ENCODE results near the gene RALGAPB.

Gene RALGAPB

DNA sequence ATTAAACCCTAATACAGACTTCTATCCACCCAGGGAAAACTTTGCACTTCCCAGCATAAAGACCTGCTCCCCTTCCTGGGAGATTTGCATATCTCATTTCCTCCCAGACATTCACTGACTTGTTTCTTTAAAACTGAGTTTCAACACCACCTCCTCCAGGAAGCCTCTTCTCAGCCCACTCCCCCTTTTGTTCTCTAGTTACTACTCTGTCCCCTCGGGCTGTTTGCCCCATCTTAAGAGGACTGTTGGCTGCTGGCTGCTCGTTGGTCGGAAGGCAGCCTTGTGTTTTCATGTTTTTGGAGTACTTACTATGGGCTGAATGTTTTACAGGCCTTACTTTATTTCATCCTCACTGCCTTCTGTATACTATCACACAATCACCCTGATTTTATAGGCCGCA is 135.5 kb downstream of the RALGAPB start:
- DNase-seq (ENCODE audit: low read depth in 2 of 3, low spot score in 2 of 3), result no peak

DNA sequence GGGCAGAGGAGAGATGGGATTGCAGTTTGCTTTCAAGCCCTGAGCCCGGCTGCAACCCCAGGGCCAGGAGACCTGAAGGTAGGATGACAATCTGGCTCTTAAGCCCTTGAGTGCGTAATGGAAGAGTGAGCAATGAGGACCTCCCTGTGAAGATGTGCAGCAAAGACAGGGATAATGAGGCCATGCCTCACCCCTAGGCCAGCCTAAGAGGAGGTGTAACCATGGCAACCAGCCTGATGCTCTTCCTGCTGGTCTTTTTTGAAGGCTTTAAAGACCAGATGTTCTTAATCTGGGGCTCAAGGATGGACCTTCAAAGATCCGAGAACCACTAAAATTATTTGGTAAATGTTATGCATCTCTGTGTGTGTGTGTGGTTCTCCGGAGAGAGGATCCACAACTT is 137.2 kb downstream of the RALGAPB start:
- no peak for DNase-seq (ENCODE audit: low read depth in 2 of 3, low spot score in 2 of 3)

DNA sequence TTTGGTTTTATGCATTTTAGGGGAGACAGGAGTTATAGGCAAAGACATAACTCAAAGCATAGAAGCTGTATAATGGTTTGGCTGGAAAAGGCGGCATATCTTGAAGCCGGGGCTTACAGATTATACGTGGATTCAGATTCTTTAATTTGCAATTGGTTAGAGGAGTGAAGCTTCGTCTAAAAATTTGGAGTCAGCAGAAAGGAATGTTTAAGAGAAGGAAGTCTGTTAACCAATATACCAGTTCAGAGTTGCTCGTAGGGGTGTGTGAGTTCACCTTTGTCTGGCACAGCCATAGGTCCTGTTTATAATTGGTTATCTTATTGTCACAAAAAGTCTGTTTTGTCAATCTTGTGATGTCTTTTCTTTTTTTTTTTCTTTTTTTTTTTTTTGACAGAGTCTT is 137.9 kb downstream of the RALGAPB start:
- DNase-seq (ENCODE audit: low read depth in 2 of 3, low spot score in 2 of 3), result no peak

DNA sequence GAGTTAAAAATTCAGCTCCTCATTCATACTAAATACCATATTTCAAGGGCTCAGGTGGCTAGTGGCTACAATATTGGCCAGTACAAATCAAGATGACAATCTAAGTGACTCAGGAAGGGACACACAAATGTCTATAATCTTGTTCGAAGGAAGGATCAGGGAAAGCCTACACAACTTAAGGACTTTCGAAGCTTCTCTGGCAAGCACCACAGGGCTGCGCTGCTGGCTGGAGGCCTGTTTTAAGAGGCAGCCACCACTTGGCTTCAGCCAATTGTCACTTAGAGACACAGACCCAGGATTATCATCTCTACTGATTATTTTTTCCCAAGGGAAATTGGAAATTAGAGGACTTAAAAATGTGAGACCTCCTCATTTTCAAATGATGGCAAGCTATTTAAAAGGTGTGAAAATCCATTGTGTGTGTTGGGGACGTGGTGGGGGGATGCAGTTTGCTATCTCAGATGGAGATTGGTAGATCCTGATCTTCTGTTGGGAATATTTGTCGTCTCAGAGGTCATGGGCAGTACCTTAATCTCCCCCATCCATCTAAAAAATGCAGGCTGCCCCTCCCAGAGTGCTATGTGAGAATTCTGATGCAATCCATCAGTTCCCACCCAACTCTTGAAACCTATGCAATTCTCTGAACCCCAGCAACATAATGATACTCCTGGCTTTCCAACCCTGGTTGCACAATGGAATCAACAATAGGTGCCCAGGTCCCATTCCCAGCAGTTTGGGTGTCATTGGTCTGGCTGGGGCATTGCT is 140.3 kb downstream of the RALGAPB start:
- DNase-seq (ENCODE audit: low read depth in 2 of 3, low spot score in 2 of 3), result no peak

DNA sequence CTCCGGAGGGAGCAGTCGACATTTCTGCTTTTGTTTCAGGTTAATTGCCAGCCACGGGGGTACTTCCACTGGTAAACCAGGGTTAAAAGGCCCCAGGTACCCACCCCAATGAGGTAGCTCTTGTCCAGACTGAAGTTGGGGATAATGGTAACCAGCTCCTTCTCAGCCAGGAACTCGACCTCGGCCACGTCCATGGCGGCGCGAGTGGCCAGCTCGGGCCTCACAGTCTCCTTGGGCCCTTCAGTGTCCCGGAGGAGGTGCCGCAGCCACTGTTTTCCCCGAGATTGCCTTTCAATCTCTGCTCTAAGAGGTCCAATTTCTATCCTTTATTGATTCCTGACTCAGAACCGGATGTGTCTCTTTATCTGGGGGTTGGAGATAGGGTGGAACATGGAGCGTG is 142.6 kb downstream of the RALGAPB start:
- no peak for DNase-seq (ENCODE audit: low read depth in 2 of 3, low spot score in 2 of 3)

DNA sequence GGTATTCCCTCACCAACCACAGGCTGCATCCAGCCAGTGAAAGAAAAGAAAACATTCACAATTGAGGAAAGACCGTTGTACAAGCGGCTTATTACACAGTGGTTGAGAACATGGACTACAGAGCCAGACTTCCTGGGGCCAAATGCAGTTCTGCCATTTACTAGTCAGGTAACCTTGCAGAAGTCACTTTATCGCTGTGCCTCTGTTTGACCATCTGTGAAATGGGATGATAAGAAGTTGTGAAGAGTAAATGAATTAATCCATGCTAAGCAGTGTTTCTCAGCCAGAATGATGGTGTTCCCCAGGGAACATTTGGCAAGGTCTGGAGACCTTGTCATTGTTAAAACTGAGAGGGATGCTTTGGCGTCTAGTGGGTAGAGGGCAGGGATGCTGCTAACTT is 143.8 kb downstream of the RALGAPB start:
- DNase-seq (ENCODE audit: low read depth in 2 of 3, low spot score in 2 of 3), result no peak

DNA sequence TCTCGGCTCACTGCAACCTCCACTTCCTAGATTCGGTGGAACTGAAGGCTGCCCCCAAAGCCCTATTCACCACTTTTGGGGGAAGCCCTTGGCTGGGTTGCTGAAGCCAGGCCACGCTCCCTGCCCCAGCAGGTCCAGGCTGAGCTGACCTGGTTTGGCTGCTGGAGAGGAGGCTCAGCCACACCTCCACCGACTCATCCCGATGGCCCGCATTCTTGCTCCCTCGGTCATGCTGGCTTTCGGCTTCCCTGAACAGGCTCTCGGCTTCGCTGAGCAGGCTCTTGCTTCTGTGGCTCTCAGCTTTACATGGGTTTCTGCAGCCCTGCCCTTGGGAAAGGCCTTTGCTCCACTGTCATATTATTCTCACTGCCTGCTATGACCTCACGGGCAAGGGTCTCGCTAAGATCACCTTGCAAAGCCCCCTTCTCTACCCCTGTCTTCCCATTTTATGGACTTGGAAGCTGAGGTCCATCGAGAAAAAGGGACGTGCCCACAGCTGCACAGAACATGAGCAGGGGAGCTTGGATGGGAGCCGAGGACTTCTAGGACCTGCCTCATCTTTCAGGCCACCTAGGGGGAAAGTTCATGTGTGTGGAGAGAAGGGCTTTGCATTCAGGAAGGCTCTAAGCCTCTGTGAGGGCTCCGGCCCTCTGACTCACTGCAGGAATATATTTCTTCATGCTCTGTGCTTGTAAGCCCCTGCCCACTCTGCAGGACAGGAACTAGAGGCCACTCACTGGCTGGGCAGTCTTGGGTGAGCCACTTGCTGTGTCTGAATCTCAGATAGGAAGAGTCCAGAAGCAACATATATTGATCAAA is 144.6 kb downstream of the RALGAPB start:
- no peak for DNase-seq (ENCODE audit: low read depth in 2 of 3, low spot score in 2 of 3)

DNA sequence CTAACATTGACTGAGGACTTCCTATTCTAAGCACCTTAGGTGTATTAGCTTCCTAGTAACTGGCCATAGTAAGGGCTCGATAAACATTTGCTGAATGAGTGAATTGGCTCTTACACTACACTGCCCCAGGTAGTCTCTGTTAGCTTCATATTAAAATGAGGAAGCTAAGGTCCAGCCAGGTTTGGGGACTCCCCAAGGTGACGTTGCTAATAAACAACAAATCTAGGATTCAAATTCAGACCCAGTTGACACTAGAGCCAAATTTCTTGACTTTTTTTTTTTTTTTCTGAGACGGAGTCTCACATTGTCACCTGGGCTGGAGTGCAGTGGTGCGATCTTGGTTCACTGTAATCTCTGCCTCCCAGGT is 145.2 kb downstream of the RALGAPB start:
- DNase-seq (ENCODE audit: low read depth in 2 of 3, low spot score in 2 of 3), result no peak

DNA sequence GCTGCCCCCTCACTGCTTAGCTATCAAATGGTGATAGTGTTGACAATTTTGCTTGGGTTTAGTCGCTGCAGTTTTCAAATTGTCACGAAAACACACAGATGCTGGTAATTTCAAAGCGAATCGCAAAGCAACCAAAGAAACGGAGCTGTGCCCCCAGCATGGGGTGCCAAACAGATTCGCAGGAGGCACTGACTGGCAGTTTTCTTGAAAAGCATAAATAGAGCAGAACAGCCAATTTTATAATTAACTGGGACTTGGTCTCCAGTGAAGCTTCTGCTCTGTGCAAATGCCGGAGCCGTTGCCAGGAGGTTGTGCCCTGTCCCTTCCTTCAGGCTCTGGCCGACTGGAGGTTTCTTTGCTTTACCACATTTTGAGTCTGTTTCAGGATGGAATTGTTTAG is 147.8 kb downstream of the RALGAPB start:
- DNase-seq (ENCODE audit: low read depth in 2 of 3, low spot score in 2 of 3), result no peak

DNA sequence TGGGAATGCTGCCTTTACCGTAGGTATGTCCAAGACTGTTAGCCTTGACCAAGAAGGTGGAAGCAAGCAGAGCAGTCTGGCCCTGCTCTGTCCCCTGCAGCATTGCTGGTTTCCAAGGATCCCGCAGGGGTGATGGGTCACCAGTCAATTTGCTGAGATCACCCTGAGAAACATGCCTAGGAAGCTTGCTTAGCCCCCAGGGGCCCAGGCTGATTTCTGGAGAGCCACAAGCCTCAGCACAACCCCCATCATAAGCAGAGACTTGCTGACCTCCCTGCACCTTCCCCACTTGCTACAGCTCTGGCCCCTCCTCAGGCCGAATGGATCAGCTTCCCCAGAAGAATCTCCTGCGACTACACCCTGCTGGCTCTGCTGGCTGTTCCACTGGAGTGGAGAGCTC is 150.4 kb downstream of the RALGAPB start:
- DNase-seq (ENCODE audit: low read depth in 2 of 3, low spot score in 2 of 3), result no peak

DNA sequence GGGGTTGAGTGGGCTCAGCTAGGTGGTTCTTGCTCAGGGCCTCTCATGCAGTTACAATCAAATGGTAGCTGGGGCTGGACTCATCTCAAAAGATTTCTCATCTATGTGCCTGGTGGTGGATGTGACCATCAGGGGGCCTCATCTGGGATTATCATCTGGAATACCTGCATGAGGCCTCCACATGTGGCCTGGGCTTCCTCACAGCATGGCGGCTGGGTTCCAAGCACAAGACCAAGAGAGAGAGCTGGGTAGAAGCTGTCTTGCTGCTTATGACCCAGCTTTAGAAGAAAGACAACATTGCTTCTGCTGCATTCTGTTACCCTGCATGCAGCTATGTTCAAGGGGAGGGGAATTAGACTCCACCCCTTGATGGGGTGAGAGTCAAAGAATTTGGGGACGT is 151.4 kb downstream of the RALGAPB start:
- DNase-seq (ENCODE audit: low read depth in 2 of 3, low spot score in 2 of 3), result no peak

DNA sequence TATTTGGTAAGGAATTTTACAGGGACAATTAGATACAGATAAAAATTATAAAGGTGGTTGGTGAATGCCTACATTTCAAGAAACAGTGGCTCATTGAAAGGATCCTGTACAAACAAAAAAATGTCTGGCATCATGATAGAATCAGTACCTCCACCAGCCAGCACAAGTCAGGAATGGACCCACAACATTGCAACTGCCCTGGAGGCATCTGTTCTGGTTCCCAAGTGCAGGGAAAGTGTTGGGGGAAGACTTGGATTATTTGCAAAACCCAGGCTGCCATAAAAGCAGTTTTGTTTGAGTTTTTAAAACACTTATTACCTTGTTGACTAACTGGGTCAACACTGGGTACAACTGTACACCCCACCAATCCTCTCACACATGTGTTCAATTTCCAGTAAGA is 153.3 kb downstream of the RALGAPB start:
- DNase-seq (ENCODE audit: low read depth in 2 of 3, low spot score in 2 of 3), result no peak

DNA sequence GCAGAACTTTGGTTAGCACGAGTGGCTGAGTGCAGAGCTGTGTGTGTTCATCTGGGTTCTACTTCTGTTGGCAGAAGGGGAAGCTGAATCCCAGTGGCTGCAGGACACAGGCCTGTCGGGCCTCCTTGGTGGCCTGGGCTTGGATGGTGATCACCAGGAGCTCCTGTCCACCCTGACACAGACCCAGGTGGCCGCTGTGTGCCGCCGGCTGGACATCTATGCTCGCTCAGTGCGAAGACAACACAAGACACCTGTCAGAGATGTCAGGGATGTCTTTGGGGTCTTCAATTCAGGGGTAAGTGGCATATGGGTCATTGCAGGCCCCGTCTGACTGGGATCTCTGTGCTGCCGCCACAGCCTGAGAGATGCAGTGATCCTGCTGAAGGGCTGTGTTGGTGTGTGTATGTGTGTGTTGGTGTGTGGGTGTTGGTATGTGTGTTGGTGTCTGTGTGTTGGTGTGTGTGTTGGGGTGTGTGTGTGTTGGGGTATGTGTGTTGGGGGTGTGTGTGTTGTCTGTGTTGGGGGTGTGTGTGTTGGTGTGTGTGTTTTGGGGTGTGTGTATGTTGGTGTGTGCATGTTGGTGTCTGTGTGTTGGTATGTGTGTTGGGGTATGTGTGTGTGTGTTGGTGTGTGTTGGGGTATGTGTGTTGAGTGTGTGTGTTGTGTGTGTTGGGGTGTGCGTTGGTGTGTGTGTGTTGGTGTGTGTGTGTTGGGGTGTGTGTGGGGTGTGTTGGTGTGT is 154.4 kb downstream of the RALGAPB start:
- no peak for DNase-seq (ENCODE audit: low read depth in 2 of 3, low spot score in 2 of 3)

Data from activated CD8-positive, alpha-beta memory T cell treated with anti-CD3 and anti-CD28 coated beads for 48 hours (primary cell).